Common myeloid progenitor, CD34-positive (primary cell): ENCODE results near the gene AXIN1.

Source experiments
- CTCF ChIA-PET: fragments of 350-600 bp; sonication (Branson Sonifier 250); formaldehyde crosslinking; loops from one replicate; lab custom pipeline; 2021; ENCODE audit warnings: antibody characterized with exemption; lab: Charles Lee
- POLR2A ChIA-PET: fragments of 350-600 bp; sonication (Branson Sonifier 250); formaldehyde crosslinking; loops from one replicate; lab custom pipeline; 2021; ENCODE audit warnings: antibody characterized with exemption; lab: Charles Lee
- DNase-seq, 3 donors: peaks; one replicate each; pipeline versions ENCODE4 v3.0.0 to v3.0.0-alpha.2; 2013
- H3K27ac ChIP-seq, 2 experiments: 1 replicate in 1 of 2; 2 replicates in 1 of 2; pipeline ENCODE4 v1.7.0; 2013; ENCODE audit warnings: inconsistent platforms in 2 of 2, low read length in 2 of 2, mild to moderate bottlenecking in 2 of 2, low read depth in 1 of 2, moderate library complexity in 1 of 2; ENCODE audit not compliant: severe bottlenecking in 2 of 2, insufficient read depth in 1 of 2, poor library complexity in 1 of 2
- H3K27me3 ChIP-seq, 5 experiments: replicated peaks in 2 of 5; 1 replicate in 3 of 5; 2 replicates in 2 of 5; pipeline versions ENCODE4 v1.6.1 to v1.7.0; 2013; ENCODE audit warnings: low read length in 4 of 5, mild to moderate bottlenecking in 2 of 5, moderate library complexity in 2 of 5, inconsistent platforms in 1 of 5; ENCODE audit not compliant: insufficient read depth in 5 of 5, control insufficient read depth in 4 of 5
- H3K36me3 ChIP-seq, 4 experiments: 1 replicate in 2 of 4; 2 replicates in 2 of 4; pipeline versions ENCODE4 v1.6.1 to v1.7.0; 2013; ENCODE audit warnings: low read length in 3 of 4, control low read depth in 1 of 4, mild to moderate bottlenecking in 1 of 4; ENCODE audit not compliant: control insufficient read depth in 4 of 4, insufficient read depth in 4 of 4
- H3K4me1 ChIP-seq, 4 experiments: 1 replicate in 3 of 4; 2 replicates in 1 of 4; pipeline versions ENCODE4 v1.6.1 to v1.7.1; 2013; ENCODE audit warnings: low read length in 3 of 4, mild to moderate bottlenecking in 3 of 4, control low read depth in 1 of 4, inconsistent platforms in 1 of 4, moderate library complexity in 1 of 4; ENCODE audit not compliant: control insufficient read depth in 4 of 4, insufficient read depth in 4 of 4; ENCODE audit errors: control extremely low read depth in 1 of 4
- H3K4me3 ChIP-seq, 7 experiments: 1 replicate in 4 of 7; 2 replicates in 3 of 7; pipeline versions ENCODE4 v1.5.1 to v1.7.0; 2013; ENCODE audit warnings: mild to moderate bottlenecking in 7 of 7, low read length in 6 of 7, moderate library complexity in 6 of 7, inconsistent platforms in 2 of 7, low read depth in 2 of 7, control low read depth in 1 of 7; ENCODE audit not compliant: insufficient read depth in 4 of 7, control insufficient read depth in 1 of 7; ENCODE audit errors: extremely low read depth in 1 of 7
- H3K9me3 ChIP-seq, 5 experiments: 1 replicate in 4 of 5; 2 replicates in 1 of 5; pipeline versions ENCODE4 v1.6.1 to v1.7.1; 2013; ENCODE audit warnings: low read length in 4 of 5, mild to moderate bottlenecking in 2 of 5, inconsistent platforms in 1 of 5, low read depth in 1 of 5, moderate library complexity in 1 of 5; ENCODE audit not compliant: control insufficient read depth in 4 of 5, insufficient read depth in 2 of 5; ENCODE audit errors: control extremely low read depth in 1 of 5
- WGBS: methylation state at CpG from one replicate; pipeline ENCODE4 v1.1.5; 2013; ENCODE audit not compliant: insufficient coverage; 5-methylcytosine and 5-hydroxymethylcytosine counted together

The AXIN1 gene

GRCh38 chr16:369275-369865 is 16.8 kb upstream of the AXIN1 start:
- POLR2A ChIA-PET = no interaction called here
- H3K36me3 ChIP-seq = peaks cover 0 to 65% (median 46%) of the 10 kb centered on the region in 4 experiments
- H3K27ac ChIP-seq = peak overlapping the region in 1 of 2 experiments; percentile 34
- H3K9me3 ChIP-seq = no peaks in the 10 kb centered on the region
- DNase-seq = no peak
- WGBS = 92% methylated on average over 19 of the region's 20 CpGs
- H3K4me3 ChIP-seq = peak overlapping the region in 3 of 7 experiments; percentile 8 to 56 (median 42)
- peaks cover 0 to 2% (median 0%) of the 10 kb centered on the region in 5 experiments for H3K27me3 ChIP-seq
- CTCF ChIA-PET = interaction anchor here (1.8 kb wide), 1 partner anchor 262 kb away, joined by 4 read pairs; no protein-coding TSS in a partner anchor
- peaks cover 0 to 17% (median 16%) of the 10 kb centered on the region in 4 experiments for H3K4me1 ChIP-seq

GRCh38 chr16:368388-369158 is 16.1 kb upstream of the AXIN1 start:
- Histone ChIP-seq H3K4me3 (no peak overlapping the region), H3K9me3 (no peaks in the 10 kb centered on the region), H3K27ac (no peak overlapping the region), H3K36me3 (peaks cover 0 to 57% (median 40%) of the 10 kb centered on the region in 4 experiments), H3K4me1 (peaks cover 0 to 17% (median 16%) of the 10 kb centered on the region in 4 experiments), H3K27me3 (peaks cover 0 to 4% (median 0%) of the 10 kb centered on the region in 5 experiments)
- DNase-seq = no peak
- 97% methylated on average over 24 of the region's 29 CpGs for WGBS
- ChIA-PET POLR2A (no interaction called here), CTCF (no interaction called here)

- Histone ChIP-seq H3K9me3 (no peaks in the 10 kb centered on the region), H3K27ac (no peak overlapping the region), H3K4me3 (no peak overlapping the region), H3K36me3 (peaks cover 0 to 46% (median 34%) of the 10 kb centered on the region in 4 experiments), H3K27me3 (peaks cover 0 to 9% (median 0%) of the 10 kb centered on the region in 5 experiments), H3K4me1 (peaks cover 0 to 17% (median 16%) of the 10 kb centered on the region in 4 experiments)
- no peak for DNase-seq
- ChIA-PET CTCF (interaction anchor here (1.3 to 1.8 kb wide), 3 partner anchors 14 to 261 kb away, joined by 3 to 5 read pairs (median 4); partner anchors contain the start of gene PGAP6), POLR2A (no interaction called here)
- 98% methylated on average over 13 of the region's 18 CpGs for WGBS
Observed at GRCh38 chr16:367333-367903, 14.9 kb upstream of the AXIN1 start.

- WGBS = 91% methylated on average over 9 of the region's 10 CpGs
- POLR2A ChIA-PET = no interaction called here
- Histone ChIP-seq H3K9me3 (no peaks in the 10 kb centered on the region), H3K27ac (no peak overlapping the region), H3K4me3 (no peak overlapping the region), H3K4me1 (peaks cover 0 to 18% (median 16%) of the 10 kb centered on the region in 4 experiments), H3K27me3 (peaks cover 0 to 9% (median 0%) of the 10 kb centered on the region in 5 experiments), H3K36me3 (peaks cover 0 to 37% (median 28%) of the 10 kb centered on the region in 4 experiments)
- no peak for DNase-seq
- CTCF ChIA-PET = interaction anchor here (1.3 to 1.8 kb wide), 4 partner anchors 10 to 260 kb away, joined by 3 to 5 read pairs (median 4); partner anchors contain the start of gene PGAP6
Observed at GRCh38 chr16:366476-366875, 14.0 kb upstream of the AXIN1 start.

GRCh38 chr16:364595-365491 is 12.3 kb upstream of the AXIN1 start:
- DNase-seq = no peak
- ChIA-PET POLR2A (no interaction called here), CTCF (interaction anchor here (0.6 to 1.9 kb wide), 6 partner anchors 8 to 300 kb away, joined by 3 to 5 read pairs (median 4); no protein-coding TSS in a partner anchor)
- Histone ChIP-seq H3K4me3 (no peak overlapping the region), H3K27me3 (peaks cover 0 to 9% (median 0%) of the 10 kb centered on the region in 5 experiments), H3K9me3 (no peaks in the 10 kb centered on the region), H3K36me3 (peaks cover 0 to 34% (median 27%) of the 10 kb centered on the region in 4 experiments), H3K27ac (no peak overlapping the region), H3K4me1 (peaks cover 0 to 8% (median 5%) of the 10 kb centered on the region in 4 experiments)
- 71% methylated on average over 18 of the region's 19 CpGs for WGBS

- Histone ChIP-seq H3K27ac (no peak overlapping the region), H3K36me3 (peaks cover 0 to 28% (median 23%) of the 10 kb centered on the region in 4 experiments), H3K9me3 (no peaks in the 10 kb centered on the region), H3K4me3 (no peak overlapping the region), H3K4me1 (peaks cover 0 to 3% (median 0%) of the 10 kb centered on the region in 4 experiments), H3K27me3 (peaks cover 0 to 9% (median 0%) of the 10 kb centered on the region in 5 experiments)
- POLR2A ChIA-PET = no interaction called here
- 61% methylated on average over 10 of the region's 24 CpGs for WGBS
- DNase-seq = no peak
- CTCF ChIA-PET = interaction anchor here (0.6 to 2.8 kb wide), 5 partner anchors 9 to 257 kb away, joined by 3 to 12 read pairs (median 5); partner anchors contain the start of gene DECR2
Observed at GRCh38 chr16:363766-364490, 11.4 kb upstream of the AXIN1 start.
